Heart left ventricle (tissue), 16 donors: Measurements from ENCODE around the gene CAMK2B. TPM values are rescaled to one million over a fixed set of nuclear protein-coding genes. Genes with fewer than 3 reads are reported as not detected.

ENCODE experiments used
- ATAC-seq, 4 donors: fragments of 200-7000 bp; cut with Tn5 transposase; one replicate each; pipeline ENCODE4 v1.9.1; 2020 to 2022; ENCODE audit warnings: moderate library complexity in 4 of 4, mild to moderate bottlenecking in 3 of 4, moderate number of reproducible peaks in 1 of 4
- DNase-seq, 5 donors: peaks; one replicate each; pipeline ENCODE4 v3.0.0-alpha.2; 2020
- H3K27ac ChIP-seq, 12 donors: fragments of 200-600 bp; sonication (generic) in 4 of 12; one replicate each; pipeline versions ENCODE4 v1.5.0 to v1.8.0; 2016 to 2022; ENCODE audit warnings: mild to moderate bottlenecking in 2 of 12
- H3K27me3 ChIP-seq, 9 donors: fragments of 200-600 bp; sonication (generic) in 2 of 9; one replicate each; pipeline versions ENCODE4 v1.5.1 to v1.8.0; 2016 to 2022; ENCODE audit warnings: mild to moderate bottlenecking in 3 of 9
- H3K36me3 ChIP-seq, 9 donors: fragments of 200-600 bp; sonication (generic) in 2 of 9; one replicate each; pipeline versions ENCODE4 v1.5.0 to v1.8.0; 2018 to 2022; ENCODE audit warnings: mild to moderate bottlenecking in 2 of 9
- H3K4me1 ChIP-seq, 12 donors: fragments of 200-600 bp; sonication (generic) in 4 of 12; one replicate each; pipeline versions ENCODE4 v1.5.0 to v1.8.0; 2016 to 2022; ENCODE audit warnings: mild to moderate bottlenecking in 3 of 12
- H3K4me3 ChIP-seq, 12 donors: fragments of 200-600 bp; sonication (generic) in 4 of 12; one replicate each; pipeline versions ENCODE4 v1.5.0 to v1.8.0; 2017 to 2022; ENCODE audit warnings: mild to moderate bottlenecking in 9 of 12, moderate library complexity in 4 of 12
- H3K9me3 ChIP-seq, 12 donors: fragments of 200-600 bp; sonication (generic) in 4 of 12; one replicate each; pipeline versions ENCODE4 v1.5.0 to v1.8.0; 2016 to 2022; ENCODE audit warnings: mild to moderate bottlenecking in 1 of 12
- CTCF ChIP-seq, 12 donors: fragments of 200-600 bp; sonication (generic) in 4 of 12; IDR thresholded peaks; one replicate each; pipeline versions ENCODE4 v1.5.0 to v1.8.0; 2018 to 2022; ENCODE audit warnings: antibody characterized with exemption in 12 of 12, mild to moderate bottlenecking in 5 of 12
- POLR2A ChIP-seq, 2 donors: fragments of 450-650 bp; IDR thresholded peaks; one replicate each; pipeline ENCODE4 v1.6.1; 2017; ENCODE audit warnings: antibody characterized with exemption in 2 of 2, mild to moderate bottlenecking in 2 of 2, moderate library complexity in 2 of 2
- WGBS, 4 donors: extraction: QIAGEN DNeasy Blood & Tissue Kit in 2 of 4; methylation state at CpG; one replicate each; pipeline versions ENCODE4 v1.1.5 to v1.1.7; 2013 to 2018; 5-methylcytosine and 5-hydroxymethylcytosine counted together
- intact Hi-C, 10 donors: fragments of 100-400 bp; cut with DNase I; formaldehyde crosslinking; loops; one replicate each; pipeline versions ENCODE4 v1.11.1 to v1.14.2; 2022
- polyA plus RNA-seq, 2 donors: library from polyadenylated mRNA; stranded (reverse); fragments of 200-250 nt; gene quantifications; one replicate each; pipeline ENCODE4 v1.2.3, GENCODE V29; 2013
- total RNA-seq, 9 donors: library from RNA; depleted of rRNA in 2 of 9; stranded (reverse); fragments of >200 nt in 2 of 9; fragmentation: NEBNext Ultra II Directional in 3 of 9; extraction: Animal tissue kit (Norgen Biotek cat#: 25700) in 3 of 9; gene quantifications; one replicate each; pipeline versions ENCODE4 v1.1.0 to v1.2.4, GENCODE V29; 2016 to 2023
- donor health status: ischemic (EF 13 %, LVEDD 7.1; RV severe dilation, severe dysfunction).
- donor health status: healthy with polysubstance abuse.
- donor health status: DM: no; HTN: yes; CAD: no.
- donor health status: DM: no; HTN: no; CAD: no.
- donor health status: ischemic (EF 25% LVEDD 6.9; RV normal size, moderate dysfunction).
- donor health status: ischemic (EF 25% LVEDD 5.7; RV mildly dilated, moderate dysfunction).
- donor health status: healthy.
- donor health status: DM: yes; HTN: yes; CAD: no.
- donor health status: ischemic (EF 35%, LVEDD 5.7; RV mildly dilated, moderate dysfunction).
- donor health status: nonischemic (EF 11% LVEDD 7.7; RV severe dilation, severe dysfunction).
- donor health status: DM: yes; HTN: yes; CAD: no.
- donor health status: PGD.
- donor health status: ischemic (EF 29% LVEDD 5.4; RV normal size, mild dysfunction).
- donor health status: nonischemic (EF 23%, LVEDD 6.1; RV moderate dilation, normal function).

CAMK2B gene
- total and polyA plus RNA-seq, 11 donors, result 35.7 to 141 (median 103) TPM

GRCh38 chr7:44329081-44329480 is 3.7 kb upstream of the CAMK2B start:
- no peak overlapping the region for H3K27ac ChIP-seq
- no peak for TF ChIP-seq CTCF (IDR thresholded peaks at IDR 0.05)
- TF ChIP-seq POLR2A (IDR thresholded peaks at IDR 0.05), result no peak
- peaks cover 0 to 21% (median 4%) of the 10 kb centered on the region in 9 donors for H3K27me3 ChIP-seq
- ATAC-seq (no peak), DNase-seq (no peak)
- intact Hi-C loops, result loop anchor here in 3 of 10 donors (5.0 to 10.0 kb wide), 3 partner anchors 52 to 146 kb away; no protein-coding TSS in a partner anchor
- WGBS, 4 donors, result 48 to 96% (median 84%) methylated on average over 2 of the region's 2 CpGs
- H3K4me1 ChIP-seq, result peaks cover 0 to 35% (median 11%) of the 10 kb centered on the region in 12 donors
- H3K4me3 ChIP-seq, result no peak overlapping the region
- H3K36me3 ChIP-seq, result no peaks in the 10 kb centered on the region
- H3K9me3 ChIP-seq, result no peaks in the 10 kb centered on the region

- H3K27ac ChIP-seq, result no peak overlapping the region
- WGBS, 4 donors, result 75 to 86% (median 85%) methylated on average over 5 of the region's 5 CpGs
- H3K4me3 ChIP-seq, result no peak overlapping the region
- H3K9me3 ChIP-seq, result no peaks in the 10 kb centered on the region
- no peak for ATAC-seq
- TF ChIP-seq POLR2A (IDR thresholded peaks at IDR 0.05) (no peak), CTCF (IDR thresholded peaks at IDR 0.05) (no peak)
- DNase-seq, result no peak
- H3K4me1 ChIP-seq, result peaks cover 0 to 38% (median 4%) of the 10 kb centered on the region in 12 donors
- intact Hi-C loops, result loop anchor here in 3 of 10 donors (5.0 to 10.0 kb wide), 3 partner anchors 51 to 147 kb away; no protein-coding TSS in a partner anchor
- no peaks in the 10 kb centered on the region for H3K36me3 ChIP-seq
- H3K27me3 ChIP-seq, result peaks cover 0 to 25% (median 4%) of the 10 kb centered on the region in 9 donors
These were observed 2.6 kb upstream of the CAMK2B start for GRCh38 chr7:44327981-44328380.

GRCh38 chr7:44326261-44327125 is 1.1 kb upstream of the CAMK2B start:
- no peak for DNase-seq
- H3K27me3 ChIP-seq, result peaks cover 0 to 25% (median 4%) of the 10 kb centered on the region in 9 donors
- intact Hi-C loops, result loop anchor here in 3 of 10 donors (5.0 to 10.0 kb wide), 3 partner anchors 49 to 148 kb away; no protein-coding TSS in a partner anchor
- TF ChIP-seq CTCF (IDR thresholded peaks at IDR 0.05) (no peak), POLR2A (IDR thresholded peaks at IDR 0.05) (no peak)
- peaks cover 0 to 45% (median 4%) of the 10 kb centered on the region in 12 donors for H3K4me1 ChIP-seq
- no peaks in the 10 kb centered on the region for H3K36me3 ChIP-seq
- no peaks in the 10 kb centered on the region for H3K9me3 ChIP-seq
- no peak for ATAC-seq
- H3K4me3 ChIP-seq, result peak overlapping the region in 1 of 12 donors; percentile 58
- 58 to 66% (median 60%) methylated on average over 6 to 12 of the region's 12 CpGs for WGBS, 4 donors
- H3K27ac ChIP-seq, result peak overlapping the region in 2 of 12 donors; percentile 38 to 91

GRCh38 chr7:44325811-44326241 is 432 bp upstream of the CAMK2B start:
- H3K9me3 ChIP-seq, result no peaks in the 10 kb centered on the region
- H3K4me1 ChIP-seq, result peaks cover 0 to 51% (median 7%) of the 10 kb centered on the region in 12 donors
- H3K27me3 ChIP-seq, result peaks cover 0 to 25% (median 4%) of the 10 kb centered on the region in 9 donors
- 3 to 10% (median 4%) methylated on average over 13 to 23 of the region's 23 CpGs for WGBS, 4 donors
- TF ChIP-seq CTCF (IDR thresholded peaks at IDR 0.05) (peak in 2 of 12 donors; percentile 27 to 31), POLR2A (IDR thresholded peaks at IDR 0.05) (no peak)
- peak overlapping the region in 9 of 12 donors; percentile 7 to 58 (median 37) for H3K4me3 ChIP-seq
- intact Hi-C loops, result loop anchor here in 3 of 10 donors (5.0 to 10.0 kb wide), 3 partner anchors 49 to 149 kb away; no protein-coding TSS in a partner anchor
- no peaks in the 10 kb centered on the region for H3K36me3 ChIP-seq
- DNase-seq (no peak), ATAC-seq (peak; percentile 20 to 34 (median 24))
- peak overlapping the region in 2 of 12 donors; percentile 38 to 91 for H3K27ac ChIP-seq
